Fibroblast of skin of left biceps (primary cell): ENCODE results near the gene NDUFS7.
"Not testable (repeated sequence)": the region's sequence is repeated elsewhere in the genome, so short reads cannot be mapped to it uniquely, and the experiment has no call there.

Experiments used
- DNase-seq, 2 experiments: peaks; one replicate each; pipeline ENCODE4 v3.0.0-alpha.2; 2013; ENCODE audit warnings: low read depth in 2 of 2

NDUFS7 gene

DNA sequence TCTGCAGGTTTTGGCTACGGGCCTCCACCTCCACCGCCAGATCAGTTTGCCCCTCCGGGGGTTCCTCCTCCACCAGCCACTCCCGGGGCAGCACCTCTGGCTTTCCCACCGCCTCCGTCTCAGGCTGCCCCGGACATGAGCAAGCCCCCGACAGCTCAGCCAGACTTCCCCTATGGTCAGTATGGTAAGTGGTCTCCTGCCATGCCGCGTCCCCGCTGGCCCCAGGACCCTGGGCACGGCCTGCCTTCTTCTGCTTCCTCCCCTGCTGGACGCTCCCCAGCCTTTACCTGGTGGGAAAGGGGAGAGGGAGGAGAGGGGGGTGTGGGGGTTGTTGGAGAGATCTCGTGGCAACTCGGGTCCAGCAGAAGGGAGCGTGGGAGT, 48.8 kb downstream of the NDUFS7 start:
- no peak for DNase-seq

DNA sequence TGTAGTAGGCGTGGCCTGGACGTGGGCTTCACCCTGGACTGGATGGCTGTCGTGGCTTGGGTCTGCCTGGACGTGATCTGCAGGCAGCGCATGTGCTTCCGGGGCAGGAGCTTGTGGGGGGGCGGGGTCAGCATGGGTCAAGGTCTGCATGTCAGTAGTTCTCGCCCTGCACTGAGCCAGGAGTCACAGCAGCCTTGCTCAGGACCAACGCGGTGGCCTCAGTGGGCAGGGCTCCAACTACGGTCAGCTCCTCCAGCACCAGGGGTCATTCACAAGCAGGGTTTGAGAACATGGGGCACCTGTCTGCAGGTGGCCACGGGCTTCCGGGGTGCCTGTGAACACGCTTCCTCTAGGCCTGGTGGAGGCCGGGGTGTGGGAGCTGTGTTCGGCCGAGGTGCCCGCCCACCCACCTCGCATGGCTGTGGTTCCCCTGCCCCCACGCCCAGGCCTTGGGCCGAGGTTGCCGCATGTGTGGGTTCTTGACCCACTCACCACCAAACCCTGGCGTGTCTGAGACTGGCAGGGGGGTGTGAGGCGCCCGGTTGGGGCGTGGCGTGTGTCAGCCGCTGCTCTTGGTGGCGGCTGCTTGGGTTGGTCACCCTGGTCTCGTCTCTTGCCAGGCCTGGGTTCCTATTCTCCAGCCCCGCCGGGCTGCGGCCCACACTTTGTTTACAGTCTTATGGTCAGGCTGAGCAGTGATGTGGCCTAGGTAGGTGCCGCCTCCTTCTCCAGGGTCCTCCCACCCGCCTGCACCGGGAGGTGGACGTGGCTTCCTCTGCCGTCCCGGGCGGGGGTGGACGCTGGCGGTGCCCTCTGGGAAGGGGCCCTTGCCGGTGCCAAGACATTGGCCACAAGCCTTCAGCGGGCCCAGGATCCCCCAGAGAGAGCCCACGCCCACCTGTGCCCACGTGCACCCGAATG, 49.7 kb downstream of the NDUFS7 start:
- DNase-seq: no peak

GRCh38 chr19:1434040-1434366, 50.3 kb downstream of the NDUFS7 start:
- no peak for DNase-seq

- DNase-seq: no peak
Measured at GRCh38 chr19:1434577-1435060, 50.9 kb downstream of the NDUFS7 start.

DNA sequence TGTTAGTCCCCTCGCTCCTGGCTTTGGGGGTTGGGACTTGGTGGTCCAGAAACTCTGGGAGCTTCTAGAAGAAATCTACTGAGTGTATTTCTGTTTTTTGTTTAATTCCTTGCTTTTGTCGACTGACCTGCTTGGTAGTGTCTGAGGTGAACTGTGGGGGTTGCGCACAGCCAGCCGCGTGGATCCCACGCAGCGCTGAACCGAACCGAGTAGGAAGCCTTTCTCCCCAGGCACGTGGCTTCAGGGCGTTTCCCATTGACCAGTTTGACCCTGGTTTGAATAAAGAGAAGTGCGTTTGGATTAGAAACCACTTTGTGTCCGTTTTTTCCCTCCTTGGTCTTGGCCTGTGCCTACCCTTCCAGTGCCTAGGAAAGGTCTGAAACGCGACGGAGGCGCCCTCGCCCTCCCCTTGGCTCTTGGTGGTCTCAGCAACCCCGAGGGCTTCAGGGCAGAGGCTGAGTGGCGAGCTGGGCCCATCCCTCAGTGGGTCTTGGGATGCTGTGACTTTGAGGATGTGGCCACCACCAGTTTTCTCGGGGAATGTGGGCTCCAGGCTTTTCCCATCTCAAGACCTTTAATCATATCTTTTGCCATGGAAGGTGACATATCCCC, 51.8 kb downstream of the NDUFS7 start:
- DNase-seq: no peak

- no peak for DNase-seq
Measured at GRCh38 chr19:1437609-1438008, 53.9 kb downstream of the NDUFS7 start.

DNA sequence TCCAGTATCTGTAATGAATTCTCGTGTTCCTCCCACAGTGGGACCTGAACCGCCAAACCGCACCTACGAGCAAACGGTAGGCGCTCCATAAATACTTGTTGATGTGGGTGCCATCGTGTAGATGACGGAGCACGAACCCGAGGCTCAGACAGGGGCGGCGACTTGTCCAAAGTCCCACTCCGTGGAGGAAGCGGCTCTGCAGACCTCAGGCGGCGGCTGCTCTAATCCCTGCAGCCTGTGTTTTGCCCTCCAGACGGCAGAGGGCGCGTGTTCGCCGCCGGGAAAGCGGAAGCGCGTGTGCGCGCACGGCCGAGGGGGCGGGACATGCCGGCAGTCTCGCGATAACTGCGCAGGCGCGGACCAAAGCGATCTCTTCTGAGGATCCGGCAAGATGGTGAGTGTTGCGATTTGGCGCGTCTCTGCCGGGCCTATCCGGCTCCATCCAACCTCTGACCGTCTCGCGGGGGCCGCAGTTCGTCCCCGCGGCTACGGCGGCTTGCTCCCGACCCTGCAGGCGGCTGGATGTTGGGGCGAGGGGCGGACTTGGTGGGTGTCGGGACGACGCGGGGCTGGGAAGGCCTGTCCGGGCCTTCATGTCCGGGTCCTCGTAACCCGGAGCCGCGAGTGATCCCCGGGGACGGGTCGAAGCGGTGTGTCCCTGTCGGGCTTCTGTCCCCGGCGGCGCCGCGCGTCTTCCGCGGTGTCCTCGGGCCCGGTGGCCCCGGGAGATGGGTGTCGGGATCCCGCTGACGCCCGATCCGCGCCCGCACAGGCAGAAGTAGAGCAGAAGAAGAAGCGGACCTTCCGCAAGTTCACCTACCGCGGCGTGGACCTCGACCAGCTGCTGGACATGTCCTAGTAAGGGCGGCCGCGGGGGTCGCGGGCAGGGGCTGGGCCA, 54.6 kb downstream of the NDUFS7 start, which contains the start of gene RPS15:
Gene RPS15 (plus strand): TSS at position 362 of the 898 bp plus-strand sequence. CDS start 30 bp downstream, at position 392.
- peak; percentile 81 to 82 for DNase-seq

- DNase-seq: no peak
Measured at GRCh38 chr19:1438933-1439354, 55.2 kb downstream of the NDUFS7 start.

DNA sequence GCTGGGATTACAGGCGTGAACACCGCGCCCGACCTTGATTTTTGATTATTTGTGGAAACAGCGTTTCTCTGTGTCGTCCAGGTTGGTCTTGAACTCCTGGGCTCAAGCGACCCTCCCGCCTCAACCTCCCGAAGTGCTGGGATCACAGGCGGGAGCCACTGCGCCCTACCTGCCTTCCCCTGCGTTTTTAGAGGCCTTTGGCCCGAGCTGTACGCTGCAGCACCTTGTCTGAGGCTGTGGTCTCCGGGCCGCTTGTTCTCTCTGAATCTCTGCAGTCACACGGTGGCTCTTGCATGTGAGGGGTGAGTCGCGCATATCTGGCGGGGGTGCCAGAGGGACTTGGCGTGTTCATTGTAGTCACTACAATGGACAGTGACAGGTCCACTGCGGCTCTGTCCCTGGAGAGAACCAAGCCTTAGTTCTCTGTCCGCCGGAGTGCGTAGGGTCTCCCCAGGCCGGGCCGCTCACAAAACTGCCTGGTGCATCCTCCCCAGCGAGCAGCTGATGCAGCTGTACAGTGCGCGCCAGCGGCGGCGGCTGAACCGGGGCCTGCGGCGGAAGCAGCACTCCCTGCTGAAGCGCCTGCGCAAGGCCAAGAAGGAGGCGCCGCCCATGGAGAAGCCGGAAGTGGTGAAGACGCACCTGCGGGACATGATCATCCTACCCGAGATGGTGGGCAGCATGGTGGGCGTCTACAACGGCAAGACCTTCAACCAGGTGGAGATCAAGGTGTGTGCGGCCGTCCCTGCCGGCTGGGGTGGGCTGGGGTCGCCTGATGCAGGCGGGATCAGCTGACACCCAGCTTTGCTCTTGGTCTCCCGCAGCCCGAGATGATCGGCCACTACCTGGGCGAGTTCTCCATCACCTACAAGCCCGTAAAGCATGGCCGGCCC, 56.1 kb downstream of the NDUFS7 start:
- not testable (repeated sequence) for DNase-seq

- DNase-seq: no peak
Measured at GRCh38 chr19:1440418-1440801, 56.7 kb downstream of the NDUFS7 start.

DNA sequence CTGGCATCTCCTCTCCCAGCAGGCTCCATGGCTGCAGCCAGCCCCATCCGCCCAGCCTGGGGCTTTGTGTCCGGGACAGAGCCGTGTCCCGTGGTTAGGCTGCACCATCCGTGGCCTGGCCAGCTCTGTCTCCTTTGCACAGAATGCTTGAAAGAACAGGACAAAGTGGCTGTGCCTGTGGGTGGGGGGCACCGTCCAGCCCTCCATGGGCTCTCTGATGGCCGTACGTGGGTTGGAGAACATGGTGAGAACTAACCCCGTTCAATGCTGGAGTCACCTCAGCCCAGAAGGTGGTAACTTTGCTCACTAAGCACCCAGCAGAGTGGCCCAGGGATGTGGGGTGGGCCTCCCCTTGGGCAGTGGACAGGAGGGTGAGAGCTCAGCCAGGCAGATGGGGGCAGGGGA, 57.3 kb downstream of the NDUFS7 start:
- DNase-seq: no peak

DNA sequence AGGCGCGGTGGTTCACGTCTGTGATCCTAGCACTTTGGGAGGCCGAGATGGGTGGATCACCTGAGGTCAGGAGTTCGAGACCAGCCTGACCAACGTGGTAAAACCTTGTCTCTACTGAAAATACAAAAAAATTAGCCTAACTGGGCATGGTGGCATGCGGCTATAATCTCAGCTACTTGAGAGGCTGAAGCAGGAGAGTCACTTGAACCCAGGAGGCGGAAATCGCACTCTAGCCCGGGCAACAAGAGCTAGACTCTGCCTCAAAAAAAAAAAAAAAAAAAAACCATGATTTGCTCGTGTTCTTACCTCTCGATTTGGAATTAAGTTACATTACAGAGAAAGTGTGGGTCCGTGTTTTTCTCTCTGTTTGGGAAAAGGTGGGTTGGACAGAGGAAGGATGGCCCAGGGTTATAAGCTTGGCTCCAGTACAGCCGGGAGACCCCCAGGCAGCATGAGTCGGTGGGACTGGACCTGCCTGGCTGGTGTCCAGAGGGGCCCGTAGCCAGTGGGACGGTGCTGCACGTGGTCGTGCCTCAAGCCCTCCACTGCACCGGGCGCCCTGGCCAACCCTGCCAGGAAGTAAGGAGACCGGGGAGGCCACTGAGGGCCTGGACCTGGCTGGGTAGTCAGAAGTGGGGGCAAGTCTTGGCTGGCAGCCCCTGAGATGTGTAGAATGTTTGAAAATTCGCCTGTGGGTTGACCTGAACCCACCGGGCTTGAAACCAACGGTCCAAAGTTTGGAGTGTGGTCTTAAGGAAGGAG, 58.2 kb downstream of the NDUFS7 start:
- no peak for DNase-seq
